Endodermal cell (in vitro differentiated cells): Measurements from ENCODE around the gene IFT57. TPM values are rescaled to one million over a fixed set of nuclear protein-coding genes. Genes with fewer than 3 reads are reported as not detected.
A peak's percentile ranks its signal among the peaks of the same experiment; 100 is the strongest.

Experiments
- DNase-seq: peaks from one replicate; pipeline ENCODE4 v3.0.0-alpha.2; 2017
- H3K27ac ChIP-seq: 2 replicates; pipeline ENCODE4 v1.5.1; 2013; ENCODE audit warnings: mild to moderate bottlenecking, low read depth, low read length, moderate library complexity
- H3K27me3 ChIP-seq: 2 replicates; pipeline ENCODE4 v1.6.1; 2013; ENCODE audit warnings: mild to moderate bottlenecking, low read length, moderate library complexity; ENCODE audit not compliant: insufficient read depth, control insufficient read depth, poor library complexity, severe bottlenecking
- H3K36me3 ChIP-seq: 2 replicates; pipeline ENCODE4 v1.7.0; 2013; ENCODE audit warnings: mild to moderate bottlenecking, low read length, moderate library complexity; ENCODE audit not compliant: control insufficient read depth, insufficient read depth
- H3K4me1 ChIP-seq: one replicate; pipeline ENCODE4 v1.7.0; 2013; ENCODE audit warnings: low read length; ENCODE audit not compliant: control insufficient read depth, insufficient read depth
- H3K4me3 ChIP-seq: 2 replicates; pipeline ENCODE4 v1.5.1; 2013; ENCODE audit warnings: mild to moderate bottlenecking, low read length, moderate library complexity
- H3K9ac ChIP-seq: 2 replicates; pipeline ENCODE4 v1.6.1; 2013; ENCODE audit warnings: mild to moderate bottlenecking, low read length, moderate library complexity; ENCODE audit not compliant: poor library complexity, severe bottlenecking; ENCODE audit errors: extremely low read depth
- H3K9me3 ChIP-seq: 2 replicates; pipeline ENCODE4 v1.6.1; 2013; ENCODE audit warnings: mild to moderate bottlenecking, low read length, moderate library complexity; ENCODE audit not compliant: control insufficient read depth
- H3K27ac Mint-ChIP-seq: 2 replicates; pipeline ENCODE4 v1.8.0; 2020; ENCODE audit warnings: mixed read lengths
- H3K27me3 Mint-ChIP-seq: 2 replicates; pipeline ENCODE4 v1.8.0; 2021; ENCODE audit warnings: mild to moderate bottlenecking, mixed read lengths; ENCODE audit not compliant: insufficient read depth
- H3K36me3 Mint-ChIP-seq: 2 replicates; pipeline ENCODE4 v1.8.0; 2020; ENCODE audit warnings: low read depth, mixed read lengths
- H3K4me1 Mint-ChIP-seq: 2 replicates; pipeline ENCODE4 v1.8.0; 2020; ENCODE audit warnings: mixed read lengths
- H3K4me3 Mint-ChIP-seq: 2 replicates; pipeline ENCODE4 v1.8.0; 2020; ENCODE audit warnings: mild to moderate bottlenecking, moderate library complexity, mixed read lengths
- H3K9me3 Mint-ChIP-seq: 2 replicates; pipeline ENCODE4 v1.8.0; 2020; ENCODE audit warnings: mild to moderate bottlenecking, mixed read lengths
- CTCF ChIP-seq: fragments of 200-600 bp; sonication (generic); conservative IDR thresholded peaks from 2 replicates; pipeline ENCODE4 v1.5.0; 2021; ENCODE audit warnings: antibody characterized with exemption, mild to moderate bottlenecking
- WGBS, 2 experiments: methylation state at CpG; one replicate each; pipeline versions ENCODE4 v1.1.5 to v1.1.7; 2013; ENCODE audit warnings: missing lambda C conversion rate in 2 of 2, mixed read lengths in 1 of 2; ENCODE audit not compliant: insufficient coverage in 1 of 2, insufficient read length in 1 of 2; 5-methylcytosine and 5-hydroxymethylcytosine counted together
- total RNA-seq, 2 donors: library from RNA; stranded (reverse); fragmentation: NEBNext Ultra II Directional in 1 of 2; extraction: Animal tissue kit (Norgen Biotek cat#: 25700) in 1 of 2; gene quantifications; 2 replicates in 1 of 2; 3 replicates in 1 of 2; pipeline ENCODE4 v1.2.1, GENCODE V29; 2021

Gene IFT57
- total RNA-seq, 2 donors from 2014 or later = 45.5 to 60.5 TPM

- Histone ChIP-seq H3K4me3 (no peak overlapping the region), H3K9ac (no peak overlapping the region), H3K27me3 (no peaks in the 10 kb centered on the region), H3K4me1 (no peaks in the 10 kb centered on the region), H3K36me3 (peaks cover 3% of the 10 kb centered on the region), H3K27ac (no peak overlapping the region), H3K9me3 (no peaks in the 10 kb centered on the region)
- no CpG with 5 or more reads among the region's 1 CpG for WGBS, 2 experiments
- H3K9me3 Mint-ChIP-seq = no peaks in the 10 kb centered on the region
- H3K27ac Mint-ChIP-seq = no peak overlapping the region
- TF ChIP-seq CTCF = no peak
- no peak for DNase-seq
- no peaks in the 10 kb centered on the region for H3K4me1 Mint-ChIP-seq
- peaks cover 24% of the 10 kb centered on the region for H3K36me3 Mint-ChIP-seq
- H3K4me3 Mint-ChIP-seq = no peak overlapping the region
- no peaks in the 10 kb centered on the region for H3K27me3 Mint-ChIP-seq
Observed at GRCh38 chr3:108208831-108209230, 13.4 kb downstream of the IFT57 start.

GRCh38 chr3:108202834-108203233 lies 19.4 kb downstream of the IFT57 start:
- 86 to 89% methylated on average over 2 of the region's 2 CpGs for WGBS, 2 experiments
- H3K36me3 Mint-ChIP-seq = no peaks in the 10 kb centered on the region

GRCh38 chr3:108202080-108202479 lies 20.1 kb downstream of the IFT57 start:
- Histone ChIP-seq H3K9ac (no peak overlapping the region), H3K4me3 (no peak overlapping the region), H3K27me3 (no peaks in the 10 kb centered on the region), H3K9me3 (no peaks in the 10 kb centered on the region), H3K36me3 (no peaks in the 10 kb centered on the region), H3K27ac (no peak overlapping the region), H3K4me1 (no peaks in the 10 kb centered on the region)
- no peak for TF ChIP-seq CTCF
- no peak for DNase-seq
- Mint-ChIP-seq H3K27me3 (no peaks in the 10 kb centered on the region), H3K9me3 (no peaks in the 10 kb centered on the region), H3K27ac (no peak overlapping the region), H3K4me3 (no peak overlapping the region), H3K36me3 (no peaks in the 10 kb centered on the region), H3K4me1 (peaks cover 1% of the 10 kb centered on the region)
- 80 to 100% methylated on average over 1 to 4 of the region's 4 CpGs for WGBS, 2 experiments

More at GRCh38 chr3:108202834-108203233, 19.4 kb downstream of the IFT57 start:
- Mint-ChIP-seq H3K9me3 (no peaks in the 10 kb centered on the region), H3K4me1 (peaks cover 1% of the 10 kb centered on the region), H3K27ac (no peak overlapping the region), H3K4me3 (no peak overlapping the region), H3K27me3 (no peaks in the 10 kb centered on the region)
- Histone ChIP-seq H3K36me3 (no peaks in the 10 kb centered on the region), H3K4me3 (no peak overlapping the region), H3K9ac (no peak overlapping the region), H3K4me1 (no peaks in the 10 kb centered on the region), H3K27ac (no peak overlapping the region), H3K27me3 (no peaks in the 10 kb centered on the region), H3K9me3 (no peaks in the 10 kb centered on the region)
- peak; percentile 65 for TF ChIP-seq CTCF
- peak; percentile 81 for DNase-seq
